Heart left ventricle (tissue), 13 donors: ENCODE results near the gene MGAT3.

ENCODE experiments used
- POLR2A ChIP-seq, 2 donors: fragments of 450-650 bp; IDR thresholded peaks; one replicate each; pipeline ENCODE4 v1.6.1; 2017; ENCODE audit warnings: antibody characterized with exemption in 2 of 2, mild to moderate bottlenecking in 2 of 2, moderate library complexity in 2 of 2
- TF ChIP-seq, protein P1 (sequence below), 12 donors: fragments of 200-600 bp; sonication (generic) in 4 of 12; IDR thresholded peaks; one replicate each; pipeline versions ENCODE4 v1.5.0 to v1.8.0; 2018 to 2022; ENCODE audit warnings: antibody characterized with exemption in 12 of 12, mild to moderate bottlenecking in 5 of 12
- donor health status: ischemic (EF 13 %, LVEDD 7.1; RV severe dilation, severe dysfunction).
- donor health status: DM: no; HTN: yes; CAD: no.
- donor health status: DM: no; HTN: no; CAD: no.
- donor health status: ischemic (EF 25% LVEDD 6.9; RV normal size, moderate dysfunction).
- donor health status: ischemic (EF 25% LVEDD 5.7; RV mildly dilated, moderate dysfunction).
- donor health status: ischemic (EF 35%, LVEDD 5.7; RV mildly dilated, moderate dysfunction).
- donor health status: nonischemic (EF 11% LVEDD 7.7; RV severe dilation, severe dysfunction).
- donor health status: DM: yes; HTN: yes; CAD: no.
- donor health status: PGD.
- donor health status: ischemic (EF 29% LVEDD 5.4; RV normal size, mild dysfunction).
- donor health status: nonischemic (EF 23%, LVEDD 6.1; RV moderate dilation, normal function).

DNA sequence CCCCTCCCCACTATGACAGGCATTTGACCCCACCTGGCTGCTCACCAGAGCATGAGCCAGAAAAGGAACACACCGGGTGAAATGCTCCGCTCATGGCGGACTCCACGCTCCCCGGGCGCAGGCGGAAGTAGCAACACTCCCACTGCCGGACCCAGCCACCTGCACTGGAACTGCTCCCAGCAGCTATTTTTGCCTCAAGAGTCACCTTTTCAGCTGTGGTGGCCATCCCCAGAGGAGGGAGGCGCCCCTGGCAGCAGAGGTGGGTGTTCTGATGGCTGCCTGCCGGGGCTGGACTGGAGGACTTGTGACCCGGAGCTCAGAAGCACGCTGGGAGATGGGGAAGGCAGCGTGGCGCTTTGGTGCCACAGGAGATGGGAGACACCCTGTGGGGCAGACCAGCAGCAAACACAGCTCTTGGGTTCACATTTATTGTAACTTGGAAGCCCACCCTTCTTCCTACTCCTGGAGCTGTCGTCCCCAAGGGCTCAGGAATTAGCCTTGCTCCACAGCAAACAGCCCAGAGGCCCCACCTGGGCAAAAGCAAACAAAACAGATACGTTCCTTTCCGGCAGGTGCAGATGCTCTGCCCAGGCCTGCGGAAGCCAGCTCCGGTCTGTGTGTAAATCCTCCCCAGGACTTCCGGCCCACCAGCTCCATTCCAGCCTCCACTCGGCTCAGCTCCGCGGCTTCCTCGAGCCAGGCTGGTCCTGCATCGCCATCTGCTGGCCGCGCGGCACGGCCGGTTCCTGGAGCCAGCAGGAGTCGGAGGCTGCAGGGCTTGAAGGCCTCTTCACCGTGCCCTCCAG is 72.1 kb downstream of the MGAT3 start:
- TF ChIP-seq, protein P1, sequence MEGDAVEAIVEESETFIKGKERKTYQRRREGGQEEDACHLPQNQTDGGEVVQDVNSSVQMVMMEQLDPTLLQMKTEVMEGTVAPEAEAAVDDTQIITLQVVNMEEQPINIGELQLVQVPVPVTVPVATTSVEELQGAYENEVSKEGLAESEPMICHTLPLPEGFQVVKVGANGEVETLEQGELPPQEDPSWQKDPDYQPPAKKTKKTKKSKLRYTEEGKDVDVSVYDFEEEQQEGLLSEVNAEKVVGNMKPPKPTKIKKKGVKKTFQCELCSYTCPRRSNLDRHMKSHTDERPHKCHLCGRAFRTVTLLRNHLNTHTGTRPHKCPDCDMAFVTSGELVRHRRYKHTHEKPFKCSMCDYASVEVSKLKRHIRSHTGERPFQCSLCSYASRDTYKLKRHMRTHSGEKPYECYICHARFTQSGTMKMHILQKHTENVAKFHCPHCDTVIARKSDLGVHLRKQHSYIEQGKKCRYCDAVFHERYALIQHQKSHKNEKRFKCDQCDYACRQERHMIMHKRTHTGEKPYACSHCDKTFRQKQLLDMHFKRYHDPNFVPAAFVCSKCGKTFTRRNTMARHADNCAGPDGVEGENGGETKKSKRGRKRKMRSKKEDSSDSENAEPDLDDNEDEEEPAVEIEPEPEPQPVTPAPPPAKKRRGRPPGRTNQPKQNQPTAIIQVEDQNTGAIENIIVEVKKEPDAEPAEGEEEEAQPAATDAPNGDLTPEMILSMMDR (IDR thresholded peaks at IDR 0.05): peak; percentile 94 to 99 (median 96)
- no peak for TF ChIP-seq POLR2A (IDR thresholded peaks at IDR 0.05)
